DMS 273 (cell line): ENCODE measurements around the gene SGK2.

ENCODE experiments used
- DNase-seq: peaks from one replicate; lab custom pipeline; 2025; ENCODE audit not compliant: unreplicated experiment; lab: John Stamatoyannopoulos, UW

Gene SGK2

GRCh38 chr20:43536041-43536816 lies 22.6 kb upstream of the SGK2 start:
- no peak for DNase-seq

DNA sequence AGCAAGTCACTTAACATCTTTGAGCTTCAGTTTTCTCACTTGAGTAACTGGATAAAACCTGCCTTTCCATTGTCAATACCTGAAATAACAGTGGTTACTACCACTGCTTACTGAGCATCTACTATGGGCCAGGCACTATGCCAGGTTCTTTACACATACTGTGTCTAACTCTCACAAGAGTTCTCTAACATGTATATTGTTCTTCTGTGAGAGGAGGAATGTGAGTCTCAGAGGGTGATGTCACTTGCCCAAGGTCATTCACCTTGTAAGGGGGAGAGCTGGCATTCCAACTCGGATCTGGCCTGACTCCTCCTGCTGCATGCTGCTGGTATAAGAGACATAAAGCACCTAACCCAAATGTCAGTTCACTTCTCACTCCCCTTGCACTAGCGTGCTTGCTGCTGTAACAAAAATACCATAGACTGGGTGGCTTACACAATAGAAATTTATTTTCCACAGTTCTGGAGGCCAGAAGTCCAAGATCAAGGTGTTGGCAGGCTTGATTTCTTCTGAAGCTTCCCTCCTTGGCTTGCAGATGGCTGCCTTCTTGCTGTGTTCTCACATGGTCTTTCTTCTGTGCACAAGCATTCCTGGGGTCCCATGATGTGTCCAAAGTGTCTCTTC lies 21.9 kb upstream of the SGK2 start:
- no peak for DNase-seq

- DNase-seq: peak; percentile 83
These were observed 20.6 kb upstream of the SGK2 start for GRCh38 chr20:43537921-43538877.

- no peak for DNase-seq
These were observed 19.7 kb upstream of the SGK2 start for GRCh38 chr20:43538878-43539700.

DNA sequence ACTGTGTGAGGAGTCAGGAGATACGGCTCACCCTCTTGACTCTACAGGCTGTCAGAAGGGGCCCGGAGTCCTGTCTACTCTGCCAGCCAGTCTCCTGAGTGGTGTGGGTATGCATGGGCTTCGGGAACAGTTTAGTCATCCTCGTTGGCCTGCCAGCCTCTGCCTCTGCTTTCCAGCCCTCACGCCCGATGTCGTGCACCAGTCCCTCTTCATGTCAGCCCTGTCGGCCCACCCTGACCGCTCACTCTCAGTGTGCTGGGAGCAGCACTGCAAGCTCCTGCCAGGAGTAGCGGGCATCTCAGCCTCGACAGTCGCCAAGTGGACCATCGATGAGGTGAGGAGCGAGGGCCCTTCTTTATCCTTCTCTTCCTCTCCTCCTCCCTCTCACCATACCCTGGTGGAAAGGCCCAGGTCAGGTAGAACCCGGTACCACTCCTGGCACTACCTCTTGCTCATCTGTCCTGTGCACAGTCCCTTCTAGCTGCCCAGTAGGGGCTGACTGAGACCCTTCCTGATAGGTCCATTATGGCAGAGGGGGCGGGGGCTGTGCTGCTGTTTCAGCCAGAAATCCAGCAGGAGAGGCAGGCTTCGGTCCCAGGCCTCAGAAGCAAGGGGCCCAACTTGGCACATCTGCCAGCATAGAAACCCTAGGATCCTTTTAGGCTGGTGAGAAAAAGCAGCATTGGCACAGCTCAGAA lies 18.7 kb upstream of the SGK2 start:
- DNase-seq: no peak

GRCh38 chr20:43540673-43541060 lies 18.2 kb upstream of the SGK2 start:
- DNase-seq: no peak

GRCh38 chr20:43541214-43541613 lies 17.6 kb upstream of the SGK2 start:
- no peak for DNase-seq

DNA sequence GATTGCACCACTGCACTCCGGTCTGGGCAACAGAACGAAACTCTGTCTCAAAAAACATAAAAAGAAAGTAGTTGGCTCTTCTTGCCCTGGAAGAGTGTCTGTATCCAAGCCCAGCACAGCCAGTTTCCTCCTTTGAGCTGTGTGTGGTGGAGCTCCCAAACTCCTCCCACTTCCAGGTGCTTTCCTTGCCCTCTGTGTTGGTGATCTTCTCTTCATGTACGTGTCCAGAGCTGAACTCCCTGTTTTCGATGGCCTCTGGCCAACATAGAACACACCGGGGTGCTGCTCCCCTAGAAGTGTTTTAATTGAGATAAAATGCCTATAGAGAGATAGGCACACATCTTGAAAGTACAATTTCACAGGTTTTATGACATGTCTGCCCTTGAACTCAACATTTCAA lies 16.7 kb upstream of the SGK2 start:
- no peak for DNase-seq

DNA sequence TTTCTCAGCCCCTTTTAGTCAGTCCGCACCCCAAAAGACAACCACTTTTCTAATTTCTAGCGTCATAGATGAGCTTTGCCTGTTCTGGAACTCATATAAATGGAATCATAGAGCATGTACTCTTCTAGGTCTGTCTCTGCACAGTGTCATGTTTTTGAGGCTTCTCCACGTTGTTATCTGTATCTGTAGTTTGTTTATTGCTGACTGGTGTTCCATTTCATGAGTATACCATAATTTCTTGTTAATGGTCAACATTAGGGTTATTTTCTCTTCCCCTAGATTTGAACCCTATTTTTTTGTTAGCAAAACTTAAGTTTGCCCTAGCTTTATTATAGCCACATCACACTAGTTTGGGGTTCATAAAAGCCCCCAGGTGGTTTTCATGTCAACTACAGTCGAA lies 16.2 kb upstream of the SGK2 start:
- no peak for DNase-seq

DNA sequence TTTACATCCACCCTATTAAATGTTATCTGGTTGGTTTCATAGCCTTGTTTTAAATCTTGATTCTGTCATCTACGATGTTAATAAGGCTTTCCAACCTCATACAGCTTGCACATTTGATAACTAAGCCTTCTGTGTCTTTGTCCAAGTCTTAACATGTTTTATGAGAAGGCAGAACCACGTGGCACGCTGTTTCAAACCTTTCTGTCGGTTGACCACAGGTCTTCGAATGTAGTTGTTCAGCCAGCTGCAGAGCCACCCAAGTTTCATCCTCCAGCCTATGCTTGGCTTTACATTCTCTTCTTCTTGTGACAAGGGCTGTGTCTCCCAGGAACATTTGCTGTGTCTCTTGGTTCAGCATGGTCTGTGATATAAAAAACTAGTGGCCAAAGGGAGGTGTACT lies 15.7 kb upstream of the SGK2 start:
- DNase-seq: peak; percentile 16

DNA sequence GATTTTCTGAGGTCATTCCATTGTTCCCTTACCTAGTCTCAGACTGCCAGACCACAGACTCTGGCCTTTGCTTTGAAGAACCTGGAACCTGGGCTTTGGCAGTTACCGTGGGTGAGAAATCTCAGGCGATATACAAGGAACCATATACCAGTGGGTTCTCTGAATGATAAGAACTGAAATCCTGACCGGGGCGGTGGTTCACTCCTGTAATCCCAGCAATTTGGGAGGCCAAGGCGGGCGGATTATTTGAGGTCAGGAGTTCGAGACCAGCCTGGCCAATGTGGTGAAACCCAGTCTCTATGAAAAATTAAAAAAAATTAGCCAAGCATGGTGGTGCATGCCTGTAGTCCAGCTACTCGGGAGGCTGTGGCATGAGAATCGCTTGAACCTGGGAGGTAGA lies 14.3 kb upstream of the SGK2 start:
- no peak for DNase-seq

- no peak for DNase-seq
These were observed 12.8 kb upstream of the SGK2 start for GRCh38 chr20:43545837-43546578.

DNA sequence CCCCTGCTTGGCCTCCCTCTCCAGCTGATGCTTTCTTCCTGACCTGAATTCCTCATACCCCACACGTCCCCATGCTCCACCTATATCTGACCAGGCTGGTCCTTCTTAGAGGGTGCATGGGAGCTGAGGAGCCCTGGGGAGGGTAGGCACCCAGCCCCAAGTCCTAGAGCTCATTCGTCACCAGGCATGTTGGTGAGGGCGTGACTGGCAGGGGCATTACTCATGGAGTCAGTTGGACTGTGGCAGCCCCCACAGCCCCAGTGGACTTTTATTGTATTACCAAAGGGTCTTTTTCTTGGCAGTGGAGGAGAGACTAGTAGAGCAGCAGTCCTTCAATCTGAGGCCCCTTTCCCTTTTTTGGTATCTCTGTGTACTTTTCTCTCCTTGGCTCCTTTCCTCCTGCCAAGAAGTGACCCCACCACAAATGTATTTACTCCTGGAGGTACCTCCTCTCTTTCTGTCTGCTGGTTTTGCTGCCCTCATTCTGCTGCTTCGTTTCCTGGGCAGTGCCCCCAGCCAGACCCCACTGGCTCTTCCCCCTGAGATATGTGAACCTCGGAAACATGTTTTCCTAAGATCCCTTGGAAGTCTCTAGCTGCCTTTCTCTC lies 10.4 kb upstream of the SGK2 start:
- no peak for DNase-seq

DNA sequence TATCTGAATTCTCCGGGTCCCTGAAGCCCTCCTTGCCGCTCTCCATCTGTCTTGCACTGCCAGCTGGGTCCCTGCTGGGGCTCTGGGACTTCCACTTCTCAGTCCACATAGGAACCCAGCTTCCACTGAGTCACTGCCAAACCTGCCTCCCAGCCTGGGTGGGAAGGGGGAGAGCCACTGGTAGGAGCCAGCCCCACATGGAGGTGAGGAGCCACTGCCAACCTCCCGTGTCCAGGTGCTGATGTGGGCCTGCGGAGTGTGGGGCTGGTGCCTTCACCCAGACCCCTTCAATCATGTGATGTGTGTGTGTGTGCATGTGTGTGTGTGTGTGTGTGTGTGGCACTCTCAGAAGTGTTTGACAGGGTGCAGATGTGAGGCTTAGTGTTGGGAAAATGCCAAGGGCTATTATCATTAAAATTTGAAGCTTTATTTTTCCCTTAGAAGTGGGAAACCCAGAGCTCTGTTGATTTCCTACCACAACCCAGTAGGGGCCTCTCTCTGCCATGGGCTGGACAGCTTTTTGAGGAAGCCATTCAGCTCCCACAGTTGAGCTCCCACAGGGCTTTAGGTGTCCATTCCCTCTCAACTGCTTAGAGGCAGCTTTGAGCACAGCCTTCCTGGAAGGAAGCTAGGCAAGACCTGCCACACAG lies 9.3 kb upstream of the SGK2 start:
- DNase-seq: peak; percentile 27

- DNase-seq: no peak
These were observed 8.4 kb upstream of the SGK2 start for GRCh38 chr20:43550456-43550855.

DNA sequence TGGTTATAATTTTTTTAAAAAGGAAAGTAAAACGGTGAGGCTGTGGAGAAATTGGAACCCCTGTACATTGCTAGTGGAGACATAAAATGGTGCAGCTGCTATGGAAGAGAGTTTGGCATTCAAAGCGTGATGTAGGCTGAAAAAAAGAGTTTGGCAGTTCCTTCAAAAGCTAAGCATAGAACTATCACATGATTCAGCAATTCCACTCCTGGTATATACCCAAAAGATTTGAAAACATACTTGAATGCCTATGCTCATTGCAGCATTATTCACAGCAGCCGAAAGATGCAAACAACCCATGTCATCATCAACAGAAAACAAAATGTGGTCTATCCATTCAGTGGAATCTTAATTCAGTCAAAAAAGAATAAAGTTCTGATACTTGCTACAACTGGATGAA lies 4.5 kb upstream of the SGK2 start:
- DNase-seq: no peak

DNA sequence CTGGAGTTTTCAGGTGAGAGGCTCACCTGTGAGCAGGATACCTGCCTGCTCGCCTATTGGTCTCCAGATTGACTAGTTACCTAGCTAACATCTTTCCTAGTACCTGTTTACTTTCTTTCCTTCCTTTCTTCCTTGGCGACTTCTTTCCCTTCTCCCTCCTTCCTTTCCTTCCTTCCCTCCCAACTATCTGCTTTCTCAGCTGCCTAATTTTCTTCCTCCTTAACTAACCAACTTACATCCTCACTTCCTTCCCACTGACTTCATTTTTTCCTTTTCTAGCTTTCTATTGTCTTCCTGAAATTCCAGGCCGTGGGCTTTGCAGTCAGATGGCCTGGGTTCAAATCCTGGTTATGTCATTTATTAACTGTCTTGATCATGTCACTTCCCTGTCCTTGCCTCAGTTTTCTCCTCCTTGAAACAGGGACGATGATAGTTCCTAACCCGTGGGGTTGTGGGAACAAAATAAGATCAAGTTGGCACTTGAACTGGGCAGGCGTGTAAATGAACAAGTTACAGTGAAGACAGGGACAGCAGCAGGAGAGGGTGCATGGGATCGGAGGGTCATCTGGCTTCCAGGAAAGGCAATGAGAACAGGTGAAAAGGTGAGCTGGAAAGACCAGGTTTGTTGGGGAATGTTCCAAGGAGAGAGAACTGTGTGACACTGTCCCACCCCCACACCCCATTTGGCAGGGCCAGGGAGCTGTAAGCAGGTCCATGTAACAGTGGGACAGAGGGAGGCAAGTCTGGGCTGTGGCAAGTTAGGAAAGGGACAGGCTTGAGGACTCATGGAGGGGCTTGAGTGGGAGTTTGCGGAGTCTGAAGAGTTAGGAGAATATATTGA lies 540 bp downstream of the SGK2 start:
- no peak for DNase-seq

GRCh38 chr20:43560974-43561373 lies 2.1 kb downstream of the SGK2 start:
- DNase-seq: no peak
